A673 (cell line): ENCODE measurements around the gene MAP3K13. TPM values are rescaled to one million over a fixed set of nuclear protein-coding genes. Genes with fewer than 3 reads are reported as not detected.

Source experiments
- BruUV-seq: library from RNA; stranded (reverse); fragments of 400-500 nt; replicated peaks from 2 replicates; lab custom pipeline; 2021; lab: Mats Ljungman, UMichigan
- CTCF ChIA-PET: fragments of 300-600 bp; sonication (Branson Sonifier 250); formaldehyde crosslinking; loops from one replicate; lab custom pipeline; 2022; ENCODE audit warnings: antibody characterized with exemption; lab: Charles Lee
- POLR2A ChIA-PET: fragments of 300-600 bp; sonication (Branson Sonifier 250); formaldehyde crosslinking; loops from one replicate; lab custom pipeline; 2022; ENCODE audit warnings: antibody characterized with exemption; ENCODE audit not compliant: low non-redundant PET; lab: Charles Lee
- DNase-seq: peaks from one replicate; pipeline ENCODE4 v3.0.0-alpha.2; 2015; ENCODE audit warnings: low spot score
- H3K27ac ChIP-seq: fragments of 200-600 bp; sonication (generic); 2 replicates; pipeline ENCODE4 v1.5.1; 2016; ENCODE audit warnings: mixed run types, low read depth, mild to moderate bottlenecking, mixed read lengths, antibody characterized with exemption, low read length; ENCODE audit not compliant: poor library complexity, severe bottlenecking
- H3K27me3 ChIP-seq: fragments of 200-600 bp; sonication (generic); replicated peaks from 2 replicates; pipeline ENCODE4 v1.6.1; 2017; ENCODE audit warnings: mixed run types, low read depth, mild to moderate bottlenecking, mixed read lengths, antibody characterized with exemption, low read length; ENCODE audit not compliant: insufficient read depth, poor library complexity
- H3K36me3 ChIP-seq: fragments of 200-600 bp; sonication (generic); 2 replicates; pipeline ENCODE4 v1.6.1; 2016; ENCODE audit warnings: mixed run types, mild to moderate bottlenecking, mixed read lengths, antibody characterized with exemption, low read length; ENCODE audit not compliant: insufficient read depth, poor library complexity, severe bottlenecking
- H3K4me1 ChIP-seq: fragments of 200-600 bp; sonication (generic); 2 replicates; pipeline ENCODE4 v1.6.1; 2017; ENCODE audit warnings: mixed run types, mild to moderate bottlenecking, mixed read lengths, antibody characterized with exemption, low read length; ENCODE audit not compliant: insufficient read depth, poor library complexity, severe bottlenecking
- H3K4me3 ChIP-seq: fragments of 200-600 bp; sonication (generic); 2 replicates; pipeline ENCODE4 v1.5.1; 2016; ENCODE audit warnings: low read depth, mixed run types, mild to moderate bottlenecking, mixed read lengths, low read length; ENCODE audit not compliant: poor library complexity, severe bottlenecking
- H3K9me3 ChIP-seq: fragments of 200-600 bp; sonication (generic); 2 replicates; pipeline ENCODE4 v1.6.1; 2016; ENCODE audit warnings: mixed run types, low read depth, mild to moderate bottlenecking, mixed read lengths, antibody characterized with exemption, low read length; ENCODE audit not compliant: poor library complexity, severe bottlenecking
- CTCF ChIP-seq: fragments of 300-800, 200-600 bp; sonication (generic); conservative IDR thresholded peaks from 2 replicates; pipeline ENCODE4 v1.5.1; 2017; ENCODE audit warnings: low read depth, mild to moderate bottlenecking, antibody characterized with exemption, low read length, moderate library complexity, mixed read lengths
- EZH2 ChIP-seq: fragments of 200-600 bp; sonication (generic); IDR thresholded peaks from 2 replicates; pipeline ENCODE4 v1.6.1; 2017; ENCODE audit warnings: borderline replicate concordance, low read depth, mild to moderate bottlenecking, mixed read lengths, antibody characterized with exemption, low read length; ENCODE audit not compliant: poor library complexity, severe bottlenecking
- intact Hi-C: fragments of 100-400 bp; cut with micrococcal nuclease; formaldehyde crosslinking; loops from one replicate; pipeline ENCODE4 v1.10.0; 2022; ENCODE audit not compliant: unreplicated experiment
- total RNA-seq: library from RNA; stranded (reverse); gene quantifications from 2 replicates; pipeline ENCODE4 v1.2.3, GENCODE V29; 2021

MAP3K13 gene
- total RNA-seq, 1 experiment from 2014 or later: 26.8 TPM

GRCh38 chr3:185521349-185522138 is 158.6 kb downstream of the MAP3K13 start:
- H3K36me3 ChIP-seq: no peaks in the 10 kb centered on the region
- ChIA-PET CTCF (no interaction called here), POLR2A (no interaction called here)
- H3K27me3 ChIP-seq: no peaks in the 10 kb centered on the region
- no peak for TF ChIP-seq CTCF
- TF ChIP-seq EZH2: no peak
- DNase-seq: no peak
- intact Hi-C loops: no loop called here
- no peaks in the 10 kb centered on the region for H3K9me3 ChIP-seq
- BruUV-seq: no TSS peak
- H3K4me1 ChIP-seq: no peaks in the 10 kb centered on the region
- H3K4me3 ChIP-seq: no peak overlapping the region
- H3K27ac ChIP-seq: no peak overlapping the region

GRCh38 chr3:185526349-185526951 is 163.5 kb downstream of the MAP3K13 start:
- no peaks in the 10 kb centered on the region for H3K36me3 ChIP-seq
- ChIA-PET POLR2A (no interaction called here), CTCF (no interaction called here)
- intact Hi-C loops: no loop called here
- H3K4me1 ChIP-seq: no peaks in the 10 kb centered on the region
- H3K9me3 ChIP-seq: no peaks in the 10 kb centered on the region
- no peak overlapping the region for H3K27ac ChIP-seq
- no peak overlapping the region for H3K4me3 ChIP-seq
- no peak for DNase-seq
- no peak for TF ChIP-seq CTCF
- TF ChIP-seq EZH2: no peak
- BruUV-seq: no TSS peak
- no peaks in the 10 kb centered on the region for H3K27me3 ChIP-seq

- no TSS peak for BruUV-seq
- Histone ChIP-seq H3K4me1 (no peaks in the 10 kb centered on the region), H3K4me3 (no peak overlapping the region), H3K9me3 (no peaks in the 10 kb centered on the region), H3K27ac (no peak overlapping the region), H3K27me3 (no peaks in the 10 kb centered on the region), H3K36me3 (no peaks in the 10 kb centered on the region)
- DNase-seq: no peak
- POLR2A ChIA-PET: no interaction called here
- intact Hi-C loops: no loop called here
- CTCF ChIA-PET: no interaction called here
- TF ChIP-seq EZH2 (no peak), CTCF (no peak)
Measured at GRCh38 chr3:185527364-185527763, 164.4 kb downstream of the MAP3K13 start.
